Measurements from ENCODE around the gene NXPH3.
"Not testable (repeated sequence)": the region's sequence is repeated elsewhere in the genome, so short reads cannot be mapped to it uniquely, and the experiment has no call there.

The NXPH3 gene

GRCh38 chr17:49575679-49576087, at the start of gene NXPH3:
Gene NXPH3 (plus strand): TSS chr17:49575871. CDS start chr17:49576220, 349 bp downstream.
- peak; percentile 56 for DNase-seq (ENCODE audit: low read depth)

GRCh38 chr17:49527927-49528651, 47.6 kb upstream of the NXPH3 start:
- no peak for DNase-seq (ENCODE audit: low read depth)

- no peak for DNase-seq (ENCODE audit: low read depth)
Measured at GRCh38 chr17:49528966-49529365, 46.7 kb upstream of the NXPH3 start.

- DNase-seq (ENCODE audit: low read depth) = no peak
Measured at GRCh38 chr17:49530118-49530517, 45.6 kb upstream of the NXPH3 start.

GRCh38 chr17:49543860-49544259, 31.8 kb upstream of the NXPH3 start:
- no peak for DNase-seq (ENCODE audit: low read depth)

- DNase-seq (ENCODE audit: low read depth) = no peak
Measured at GRCh38 chr17:49545007-49545660, 30.5 kb upstream of the NXPH3 start.

GRCh38 chr17:49545806-49546545, 29.7 kb upstream of the NXPH3 start:
- no peak for DNase-seq (ENCODE audit: low read depth)

GRCh38 chr17:49546546-49547535, 28.8 kb upstream of the NXPH3 start:
- DNase-seq (ENCODE audit: low read depth) = no peak

- no peak for DNase-seq (ENCODE audit: low read depth)
Measured at GRCh38 chr17:49547566-49547965, 28.1 kb upstream of the NXPH3 start.

GRCh38 chr17:49548051-49548505, 27.6 kb upstream of the NXPH3 start:
- DNase-seq (ENCODE audit: low read depth) = no peak

- DNase-seq (ENCODE audit: low read depth) = no peak
Measured at GRCh38 chr17:49548506-49549310, 27.0 kb upstream of the NXPH3 start.

- no peak for DNase-seq (ENCODE audit: low read depth)
Measured at GRCh38 chr17:49549311-49549605, 26.4 kb upstream of the NXPH3 start.

GRCh38 chr17:49549691-49550678, 25.7 kb upstream of the NXPH3 start:
- DNase-seq (ENCODE audit: low read depth) = no peak

- not testable (repeated sequence) for DNase-seq (ENCODE audit: low read depth)
Measured at GRCh38 chr17:49550764-49551163, 24.9 kb upstream of the NXPH3 start.

GRCh38 chr17:49551221-49552069, 24.2 kb upstream of the NXPH3 start:
- DNase-seq (ENCODE audit: low read depth) = no peak

- DNase-seq (ENCODE audit: low read depth) = no peak
Measured at GRCh38 chr17:49552070-49552751, 23.5 kb upstream of the NXPH3 start.

- DNase-seq (ENCODE audit: low read depth) = no peak
Measured at GRCh38 chr17:49553676-49554335, 21.9 kb upstream of the NXPH3 start.

All from stimulated activated CD8-positive, alpha-beta memory T cell treated with anti-CD3 and anti-CD28 coated beads, Interleukin-15, amount 100 ng/mL, for 24 hours (primary cell).